HG03439 (cell line): ENCODE data around the gene ZNRF4.

ENCODE experiments used
- ATAC-seq: cut with Tn5 transposase; IDR thresholded peaks from one replicate; pipeline ENCODE4 v1.9.1; 2021; ENCODE audit warnings: mild to moderate bottlenecking, moderate library complexity; ENCODE audit not compliant: unreplicated experiment

ZNRF4 gene

DNA sequence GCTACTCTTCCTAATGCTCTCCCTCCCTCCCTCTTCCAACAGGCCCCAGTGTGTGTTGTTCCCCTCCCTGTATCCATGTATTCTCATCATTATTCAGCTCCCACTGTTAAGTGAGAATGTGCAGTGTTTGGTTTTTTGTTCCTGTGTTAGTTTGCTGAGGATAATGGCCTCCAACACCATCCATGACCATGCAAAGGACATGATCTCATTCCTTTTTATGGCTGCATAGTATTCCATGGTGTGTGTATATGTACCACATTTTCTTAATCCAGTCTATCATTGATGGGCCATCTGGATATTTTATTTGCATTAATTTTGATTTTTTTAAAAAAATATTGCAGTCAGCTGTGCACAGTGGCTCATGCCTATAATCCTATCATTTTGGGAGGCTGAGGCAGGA, 15.8 kb upstream of the ZNRF4 start:
- no peak for ATAC-seq

DNA sequence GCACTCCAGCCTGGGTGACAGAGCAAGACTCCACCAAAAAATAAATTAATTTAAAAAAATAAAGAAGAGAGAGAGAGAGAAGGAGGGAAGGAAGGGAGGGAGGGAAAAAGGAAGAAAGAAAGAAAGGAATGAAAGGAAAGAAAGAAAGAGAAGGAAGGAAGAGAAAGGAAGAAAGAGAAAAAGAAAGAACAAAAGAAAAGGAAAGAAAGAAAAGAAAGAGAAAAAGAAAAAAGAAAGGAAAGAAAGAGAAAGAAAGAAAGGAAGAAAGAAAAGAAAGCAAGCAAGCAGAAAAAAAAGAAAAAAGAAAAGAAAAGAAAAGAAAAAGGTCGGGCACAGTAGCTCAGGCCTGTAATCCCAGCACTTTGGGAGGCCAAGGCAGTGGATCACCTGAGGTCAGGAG, 14.9 kb upstream of the ZNRF4 start:
- ATAC-seq = no peak

DNA sequence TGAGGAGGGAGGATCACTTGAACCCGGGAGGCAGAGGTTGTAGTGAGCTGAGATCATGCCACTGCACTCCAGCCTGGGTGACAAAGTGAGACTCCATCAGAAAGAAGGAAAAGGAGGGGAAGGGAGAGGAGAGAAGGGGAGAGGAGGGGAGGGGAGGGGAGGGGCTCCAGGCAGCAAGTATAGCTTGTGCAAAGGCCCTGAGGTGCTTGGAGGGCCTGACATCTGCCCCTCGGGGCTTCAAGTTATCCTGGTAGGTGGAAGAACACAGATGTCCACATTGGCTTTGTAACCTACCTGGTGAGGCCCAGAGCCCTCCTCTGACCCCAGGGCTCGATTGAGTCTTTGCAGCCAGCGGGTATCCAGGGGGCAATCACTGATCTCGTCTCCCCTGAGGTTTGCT, 11.5 kb upstream of the ZNRF4 start:
- no peak for ATAC-seq

GRCh38 chr19:5444431-5444830, 10.8 kb upstream of the ZNRF4 start:
- no peak for ATAC-seq

- no peak for ATAC-seq
Observed at GRCh38 chr19:5445071-5445470, 10.1 kb upstream of the ZNRF4 start.

- no peak for ATAC-seq
Observed at GRCh38 chr19:5445561-5446055, 9.6 kb upstream of the ZNRF4 start.

DNA sequence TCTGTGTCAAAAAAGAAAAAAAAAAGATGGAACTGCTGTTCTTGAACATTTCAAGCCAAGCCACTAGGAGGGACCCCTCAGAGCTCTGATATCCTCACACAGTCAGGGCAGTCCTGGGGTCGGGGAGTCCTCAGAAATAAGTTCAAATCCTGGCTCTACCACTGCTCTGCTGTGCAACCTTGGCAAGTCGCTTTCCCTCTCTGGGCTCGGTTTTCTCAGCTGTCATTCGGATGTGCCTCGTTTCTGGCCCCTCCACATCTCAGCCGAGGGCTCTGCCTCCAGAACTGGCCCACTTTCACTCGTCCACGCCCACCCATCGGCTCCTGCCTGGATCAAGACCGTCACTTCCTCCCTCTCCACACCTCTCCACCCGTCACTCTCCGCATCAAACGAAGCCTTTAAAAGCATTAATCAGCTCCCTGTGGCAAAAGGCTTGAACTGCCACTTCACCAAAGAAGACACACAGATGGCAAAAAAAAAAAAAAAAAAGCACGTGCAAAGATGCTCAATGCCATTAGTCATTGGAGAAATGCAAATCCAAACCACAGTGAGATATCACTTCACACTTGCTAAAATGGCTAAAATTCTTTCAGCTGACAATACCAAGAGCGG, 7.4 kb upstream of the ZNRF4 start:
- no peak for ATAC-seq

DNA sequence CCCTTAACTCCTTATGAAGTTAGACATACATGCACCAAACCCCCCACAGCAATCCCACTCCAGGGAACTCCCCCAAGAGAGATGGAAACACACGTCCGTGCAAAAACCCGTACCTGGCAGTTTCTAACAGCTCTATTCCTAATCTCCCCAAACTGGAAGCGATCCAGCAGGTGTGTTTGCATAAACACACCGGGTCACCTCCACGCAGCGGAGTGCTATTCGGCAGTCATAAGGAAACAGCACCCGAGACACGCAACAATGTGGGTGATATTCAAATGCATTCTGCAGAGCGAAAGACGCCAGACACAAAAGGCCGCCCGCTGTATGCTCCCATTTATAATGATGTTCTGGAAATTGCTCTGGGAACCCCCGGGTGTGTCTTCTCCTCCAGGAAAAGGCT, 6.8 kb upstream of the ZNRF4 start:
- ATAC-seq = no peak

DNA sequence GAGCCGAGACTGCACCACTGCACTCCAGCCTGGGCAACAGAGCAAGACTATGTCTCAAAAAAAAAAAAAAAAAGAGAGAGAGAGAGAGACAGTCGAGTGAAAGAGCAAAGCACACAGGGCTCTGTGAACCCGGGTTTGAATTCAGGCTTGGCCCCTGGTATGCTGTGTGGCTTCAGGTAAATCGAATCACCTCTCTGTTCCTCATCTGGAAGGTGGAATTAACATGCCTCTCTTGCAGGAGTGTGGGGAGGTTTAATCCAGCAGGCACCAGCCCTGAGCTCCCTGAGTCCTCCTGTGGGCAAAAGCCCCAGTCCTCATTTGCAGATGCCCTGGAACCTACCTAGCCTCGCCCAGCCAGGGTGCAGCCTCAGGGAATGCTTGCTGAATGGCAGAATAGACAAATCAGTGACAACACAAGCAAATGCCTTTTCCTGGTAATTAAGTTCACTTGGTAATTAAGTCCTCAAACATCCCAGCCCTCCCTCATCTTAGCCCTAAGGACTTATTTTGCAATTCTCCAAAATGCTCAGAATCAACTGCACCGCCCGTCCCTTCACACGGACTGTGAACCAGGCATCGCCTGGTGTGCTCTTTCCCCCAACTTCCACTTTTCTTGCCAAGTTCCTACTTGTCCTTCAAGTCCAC, 4.6 kb upstream of the ZNRF4 start:
- no peak for ATAC-seq

- ATAC-seq = no peak
Observed at GRCh38 chr19:5451494-5451893, 3.7 kb upstream of the ZNRF4 start.

- no peak for ATAC-seq
Observed at GRCh38 chr19:5452594-5453565, 2.3 kb upstream of the ZNRF4 start.

DNA sequence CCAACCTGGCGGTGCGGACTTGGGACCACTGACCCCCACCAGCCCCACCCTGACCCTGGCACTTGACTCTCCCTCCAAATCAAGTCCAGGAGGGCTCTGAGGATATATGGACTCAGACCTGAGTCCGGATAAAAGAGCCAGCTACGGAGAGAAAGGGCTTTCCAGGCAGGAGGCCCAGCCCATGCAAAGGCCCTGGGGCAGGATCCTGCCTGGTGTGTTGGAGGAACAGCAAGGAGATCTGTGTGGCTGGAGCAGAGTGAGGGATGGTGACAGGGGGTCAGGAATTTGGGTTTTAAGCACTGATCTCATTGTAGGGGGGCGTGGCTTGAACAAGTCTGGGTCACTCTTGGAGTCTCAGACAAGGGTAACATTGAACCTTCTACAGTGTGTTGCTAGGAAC, 474 bp upstream of the ZNRF4 start:
- no peak for ATAC-seq

DNA sequence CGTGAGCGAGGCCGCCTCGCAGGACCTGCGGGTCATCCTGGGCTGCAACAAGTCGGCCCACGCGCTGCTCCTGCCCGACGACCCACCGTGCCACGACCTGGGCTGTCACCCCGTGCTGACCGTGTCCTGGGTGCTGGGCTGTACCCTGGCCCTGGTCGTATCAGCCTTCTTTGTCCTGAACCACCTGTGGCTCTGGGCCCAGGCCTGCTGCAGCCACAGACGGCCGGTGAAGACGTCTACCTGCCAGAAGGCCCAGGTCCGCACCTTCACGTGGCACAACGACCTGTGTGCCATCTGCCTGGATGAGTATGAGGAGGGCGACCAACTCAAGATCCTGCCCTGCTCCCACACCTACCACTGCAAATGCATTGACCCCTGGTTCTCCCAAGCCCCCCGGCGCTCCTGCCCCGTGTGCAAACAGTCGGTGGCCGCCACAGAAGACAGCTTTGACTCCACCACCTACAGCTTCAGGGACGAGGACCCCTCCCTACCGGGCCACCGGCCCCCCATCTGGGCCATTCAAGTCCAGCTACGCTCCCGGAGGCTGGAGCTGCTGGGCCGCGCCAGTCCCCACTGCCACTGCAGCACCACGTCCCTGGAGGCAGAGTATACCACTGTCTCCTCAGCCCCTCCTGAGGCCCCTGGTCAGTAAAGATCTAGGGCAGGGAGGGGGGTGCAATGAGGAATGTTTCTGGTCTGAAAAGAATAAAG, 1.1 kb downstream of the ZNRF4 start:
- no peak for ATAC-seq

GRCh38 chr19:5456841-5457200, 1.6 kb downstream of the ZNRF4 start:
- no peak for ATAC-seq

- ATAC-seq = no peak
Observed at GRCh38 chr19:5457709-5458108, 2.5 kb downstream of the ZNRF4 start.

GRCh38 chr19:5458420-5458819, 3.2 kb downstream of the ZNRF4 start:
- no peak for ATAC-seq

DNA sequence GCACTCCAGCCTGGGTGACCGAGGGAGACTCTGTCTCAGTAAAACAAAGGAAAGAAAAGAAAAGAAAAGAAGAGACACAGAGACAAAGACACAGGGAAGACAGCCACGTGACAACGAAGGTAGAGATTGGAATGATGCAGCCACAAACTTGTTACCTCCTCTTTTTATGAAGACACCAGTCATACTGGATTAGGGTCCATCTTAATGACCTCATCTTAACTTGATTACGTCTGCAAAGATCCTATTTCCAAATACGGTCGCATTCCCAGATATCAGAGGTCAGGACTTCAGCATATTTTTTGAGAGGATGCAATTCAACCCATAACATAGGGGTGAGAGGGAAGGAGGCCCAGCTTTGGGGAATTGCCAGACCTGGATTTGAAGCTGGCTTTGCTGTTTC, 4.1 kb downstream of the ZNRF4 start:
- ATAC-seq = no peak

DNA sequence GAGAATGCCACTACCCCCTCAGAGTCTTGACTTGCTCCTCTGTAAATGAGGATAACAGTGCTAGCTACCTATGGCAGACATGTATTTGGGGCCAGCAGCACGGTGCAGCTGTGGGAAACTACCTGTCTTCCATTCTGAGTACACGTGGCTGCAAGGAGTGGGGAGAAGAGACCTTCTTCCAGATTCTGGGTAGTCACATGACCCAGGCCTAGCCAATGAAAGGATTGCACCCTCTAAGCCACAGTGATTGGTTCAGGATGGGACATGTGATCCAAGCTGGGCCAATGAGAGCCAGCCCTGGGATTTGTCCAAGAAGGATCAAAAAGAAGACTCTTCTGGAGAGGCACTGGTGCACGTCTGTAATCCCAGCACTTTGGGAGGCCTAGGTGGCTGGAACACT, 5.5 kb downstream of the ZNRF4 start:
- ATAC-seq = no peak

- no peak for ATAC-seq
Observed at GRCh38 chr19:5463959-5464358, 8.7 kb downstream of the ZNRF4 start.

GRCh38 chr19:5466072-5466471, 10.9 kb downstream of the ZNRF4 start:
- no peak for ATAC-seq

- ATAC-seq = no peak
Observed at GRCh38 chr19:5466814-5467291, 11.6 kb downstream of the ZNRF4 start.
